ENCODE data around the gene ARHGAP35.

- TF ChIP-seq CTCF (IDR thresholded peaks at IDR 0.05) (no peak), POLR2A (IDR thresholded peaks at IDR 0.05) (no peak)
These were observed 21.2 kb downstream of the ARHGAP35 start for GRCh38 chr19:46882034-46882433.

Data from body of pancreas (tissue), 4 donors.